IMR-90 (cell line): Measurements from ENCODE around the gene SLIT3. TPM values are rescaled to one million over a fixed set of nuclear protein-coding genes. Genes with fewer than 3 reads are reported as not detected.
"Not testable (repeated sequence)": the region's sequence is repeated elsewhere in the genome, so short reads cannot be mapped to it uniquely, and the experiment has no call there.

Source experiments
- ATAC-seq: fragments of 200-7000 bp; cut with Tn5 transposase; 2 replicates; pipeline ENCODE4 v1.9.1; 2020; ENCODE audit warnings: low read depth, mild to moderate bottlenecking, moderate library complexity
- BruUV-seq: library from RNA; stranded (reverse); fragments of 400-500 nt; replicated peaks from 2 replicates; lab custom pipeline; 2021; lab: Mats Ljungman, UMichigan
- CTCF ChIA-PET: fragments of 300-600 bp; formaldehyde crosslinking; extraction: SDS; loops from one replicate; lab custom pipeline; 2021; ENCODE audit warnings: antibody characterized with exemption; lab: Yijun Ruan, JAX
- POLR2A ChIA-PET: fragments of 300-600 bp; sonication (Branson Sonifier 250); formaldehyde crosslinking; loops from one replicate; lab custom pipeline; 2022; ENCODE audit warnings: antibody characterized with exemption; ENCODE audit not compliant: unreplicated experiment; lab: Charles Lee
- DNase-seq: peaks from one replicate; pipeline ENCODE4 v3.0.0; 2013
- H2AFZ ChIP-seq: replicated peaks from 2 replicates; pipeline ENCODE3; 2013; ENCODE audit warnings: low read length, mild to moderate bottlenecking; ENCODE audit not compliant: poor library complexity
- H2AK5ac ChIP-seq: 2 replicates; pipeline ENCODE4 v1.6.1; 2013; ENCODE audit warnings: low read depth, low read length, inconsistent platforms
- H2AK9ac ChIP-seq: replicated peaks from 2 replicates; pipeline ENCODE3; 2013; ENCODE audit warnings: mild to moderate bottlenecking, low read depth, low read length, moderate library complexity; ENCODE audit not compliant: poor library complexity
- H2BK120ac ChIP-seq: 2 replicates; pipeline ENCODE4 v1.6.1; 2013; ENCODE audit warnings: low read depth, low read length, inconsistent platforms
- H2BK15ac ChIP-seq: 3 replicates; pipeline ENCODE4 v1.6.1; 2013; ENCODE audit warnings: low read depth, low read length, inconsistent platforms
- H2BK20ac ChIP-seq: 2 replicates; pipeline ENCODE4 v1.6.1; 2013; ENCODE audit warnings: low read depth, mild to moderate bottlenecking, inconsistent platforms, low read length, moderate library complexity
- H2BK5ac ChIP-seq: 2 replicates; pipeline ENCODE4 v1.6.1; 2013; ENCODE audit warnings: mild to moderate bottlenecking, low read depth, low read length, inconsistent platforms; ENCODE audit not compliant: poor library complexity, severe bottlenecking
- H3K14ac ChIP-seq: replicated peaks from 2 replicates; pipeline ENCODE4 v1.6.1; 2013; ENCODE audit warnings: low read depth, low read length, inconsistent platforms
- H3K18ac ChIP-seq: 2 replicates; pipeline ENCODE4 v1.6.1; 2013; ENCODE audit warnings: low read depth, low read length, control low read depth
- H3K23ac ChIP-seq: 2 replicates; pipeline ENCODE4 v1.6.1; 2013; ENCODE audit warnings: low read depth, low read length, inconsistent platforms
- H3K27ac ChIP-seq: 2 replicates; pipeline ENCODE4 v1.5.1; 2013; ENCODE audit warnings: mild to moderate bottlenecking, control low read depth, low read length; ENCODE audit not compliant: insufficient read depth
- H3K27me3 ChIP-seq: 2 replicates; pipeline ENCODE4 v1.6.1; 2013; ENCODE audit warnings: low read length; ENCODE audit not compliant: control insufficient read depth, insufficient read depth
- H3K36me3 ChIP-seq: 2 replicates; pipeline ENCODE4 v1.6.1; 2013; ENCODE audit warnings: low read length, mixed read lengths; ENCODE audit not compliant: control insufficient read depth, insufficient read depth
- H3K4ac ChIP-seq: 2 replicates; pipeline ENCODE4 v1.6.1; 2013; ENCODE audit warnings: low read depth, low read length, inconsistent platforms
- H3K4me1 ChIP-seq: 2 replicates; pipeline ENCODE4 v1.6.1; 2013; ENCODE audit warnings: low read length, mixed read lengths; ENCODE audit not compliant: control insufficient read depth, insufficient read depth
- H3K4me2 ChIP-seq: 2 replicates; pipeline ENCODE4 v1.6.1; 2013; ENCODE audit warnings: low read depth, mild to moderate bottlenecking, control low read depth, low read length, moderate library complexity
- H3K4me3 ChIP-seq: 2 replicates; pipeline ENCODE4 v1.5.1; 2013; ENCODE audit warnings: low read depth, mild to moderate bottlenecking, control low read depth, low read length, moderate library complexity; ENCODE audit not compliant: insufficient read depth
- H3K56ac ChIP-seq: 2 replicates; pipeline ENCODE4 v1.6.1; 2013; ENCODE audit warnings: low read length, inconsistent platforms; ENCODE audit not compliant: insufficient read depth; ENCODE audit errors: extremely low read depth
- H3K79me1 ChIP-seq, 2 experiments: 2 replicates each; pipeline ENCODE4 v1.6.1; 2013; ENCODE audit warnings: low read length in 2 of 2, inconsistent platforms in 1 of 2, low read depth in 1 of 2
- H3K9ac ChIP-seq: 2 replicates; pipeline ENCODE4 v1.6.1; 2013; ENCODE audit warnings: low read depth, low read length, control low read depth
- H3K9me1 ChIP-seq: 2 replicates; pipeline ENCODE4 v1.6.1; 2013; ENCODE audit warnings: low read length, inconsistent platforms; ENCODE audit not compliant: insufficient read depth
- H3K9me3 ChIP-seq: 2 replicates; pipeline ENCODE4 v1.6.1; 2013; ENCODE audit warnings: low read length; ENCODE audit not compliant: control insufficient read depth, insufficient read depth
- H4K20me1 ChIP-seq: 2 replicates; pipeline ENCODE4 v1.6.1; 2013; ENCODE audit warnings: low read length, inconsistent platforms; ENCODE audit not compliant: insufficient read depth
- H4K5ac ChIP-seq: 2 replicates; pipeline ENCODE4 v1.6.1; 2013; ENCODE audit warnings: mild to moderate bottlenecking, low read depth, low read length, control low read depth
- H4K8ac ChIP-seq, 2 experiments: 2 replicates each; pipeline ENCODE4 v1.6.1; 2013; ENCODE audit warnings: low read depth in 2 of 2, low read length in 2 of 2, control low read depth in 1 of 2, inconsistent platforms in 1 of 2
- H4K91ac ChIP-seq: 2 replicates; pipeline ENCODE4 v1.6.1; 2013; ENCODE audit warnings: low read depth, low read length, inconsistent platforms; ENCODE audit not compliant: insufficient read depth
- WGBS, 2 experiments: methylation state at CpG; one replicate each; pipeline versions ENCODE4 v1.1.5 to v1.1.7; 2013; ENCODE audit warnings: missing lambda C conversion rate in 2 of 2; ENCODE audit not compliant: insufficient read length in 1 of 2; ENCODE audit errors: extremely low coverage in 2 of 2; 5-methylcytosine and 5-hydroxymethylcytosine counted together
- dilution Hi-C: fragments of 300-500 bp; cut with HindIII; formaldehyde crosslinking; loops from one replicate; pipeline ENCODE4 v1.14.3; 2018; ENCODE audit warnings: low sequenced_read_pairs; ENCODE audit not compliant: unreplicated experiment
- in situ Hi-C: fragments of 300-500 bp; cut with MboI; formaldehyde crosslinking; loops from 3 replicates; pipeline ENCODE4 v1.14.3; 2019; ENCODE audit warnings: low sequenced_read_pairs, inconsistent platforms, mixed read lengths
- intact Hi-C: fragments of 100-400 bp; cut with micrococcal nuclease; formaldehyde crosslinking; loops from 2 replicates; pipeline ENCODE4 v1.10.0; 2022
- polyA plus RNA-seq, 3 experiments: library from polyadenylated mRNA; depleted of rRNA; stranded (reverse); fragments of >200 nt; gene quantifications; 2 replicates each; pipeline ENCODE4 v1.2.3, GENCODE V29; 2012; ENCODE audit warnings: low replicate concordance in 1 of 3
- total RNA-seq: library from RNA; depleted of rRNA; stranded (reverse); fragments of >200 nt; gene quantifications from 2 replicates; pipeline ENCODE4 v1.2.3, GENCODE V29; 2012

Gene SLIT3
- total and polyA plus RNA-seq, 2 of the 4 experiments (the other 2 are of a cell fraction) = 0.18 to 0.50 TPM

DNA sequence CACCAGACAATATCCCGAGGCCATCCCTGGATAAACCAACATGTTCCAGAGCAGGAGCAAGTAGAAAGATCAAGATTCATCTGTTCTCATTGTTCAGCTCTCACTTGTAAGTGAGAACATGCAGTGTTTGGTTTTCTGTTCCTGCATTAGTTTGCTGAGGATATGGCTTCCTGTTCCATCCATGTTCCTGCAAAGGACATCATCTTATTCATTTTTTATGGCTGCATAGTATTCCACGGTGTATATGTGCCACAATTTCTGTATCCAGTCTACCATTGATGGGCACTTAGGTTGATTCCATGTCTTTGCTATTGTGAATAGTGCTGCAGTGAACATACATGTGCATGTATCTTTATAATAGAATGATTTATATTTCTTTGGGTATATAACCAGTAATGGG is 195.4 kb downstream of the SLIT3 start:
- intact Hi-C loops, H4K20me1 ChIP-seq, in situ Hi-C loops, H3K27ac ChIP-seq, H4K91ac ChIP-seq, H3K4me3 ChIP-seq, CTCF ChIA-PET, dilution Hi-C loops, ATAC-seq, DNase-seq, H2BK5ac ChIP-seq, H3K79me1 ChIP-seq, H3K4me1 ChIP-seq, H2BK15ac ChIP-seq, H3K36me3 ChIP-seq, H4K8ac ChIP-seq, H2AFZ ChIP-seq, H4K5ac ChIP-seq, H3K4ac ChIP-seq, H2BK20ac ChIP-seq, BruUV-seq, H3K23ac ChIP-seq, POLR2A ChIA-PET, H3K27me3 ChIP-seq, H3K18ac ChIP-seq, H2AK5ac ChIP-seq, H3K56ac ChIP-seq, H3K14ac ChIP-seq, H3K9me1 ChIP-seq, H3K9ac ChIP-seq, H2AK9ac ChIP-seq, H3K4me2 ChIP-seq, H2BK120ac ChIP-seq, H3K9me3 ChIP-seq: not testable (repeated sequence)
- no CpG with 5 or more reads among the region's 2 CpGs for WGBS, 2 experiments
